Gastrocnemius medialis (tissue), 4 donors: ENCODE data around the gene SLC16A13.

ENCODE experiments used
- CTCF ChIP-seq, 5 experiments: fragments of 450-650 bp in 3 of 5; fragments of 200-600 bp in 2 of 5; sonication (generic) in 2 of 5; IDR thresholded peaks in 4 of 5; conservative IDR thresholded peaks in 1 of 5; 1 replicate in 4 of 5; 2 replicates in 1 of 5; pipeline ENCODE4 v1.5.1; 2016 to 2019; ENCODE audit warnings: antibody characterized with exemption in 5 of 5, mild to moderate bottlenecking in 3 of 5, moderate library complexity in 3 of 5
- POLR2A ChIP-seq, 2 donors: fragments of 450-650 bp; IDR thresholded peaks; one replicate each; pipeline ENCODE4 v1.6.1; 2017; ENCODE audit warnings: antibody characterized with exemption in 2 of 2, mild to moderate bottlenecking in 2 of 2, moderate library complexity in 2 of 2

- TF ChIP-seq CTCF (IDR thresholded peaks at IDR 0.05 in 4 of 5, conservative IDR thresholded peaks at IDR 0.05 in 1 of 5) (no peak), POLR2A (IDR thresholded peaks at IDR 0.05) (no peak)
Measured at GRCh38 chr17:7029096-7029495, 6.7 kb upstream of the SLC16A13 start.
